ENCODE results near the gene ARHGAP26.

DNA sequence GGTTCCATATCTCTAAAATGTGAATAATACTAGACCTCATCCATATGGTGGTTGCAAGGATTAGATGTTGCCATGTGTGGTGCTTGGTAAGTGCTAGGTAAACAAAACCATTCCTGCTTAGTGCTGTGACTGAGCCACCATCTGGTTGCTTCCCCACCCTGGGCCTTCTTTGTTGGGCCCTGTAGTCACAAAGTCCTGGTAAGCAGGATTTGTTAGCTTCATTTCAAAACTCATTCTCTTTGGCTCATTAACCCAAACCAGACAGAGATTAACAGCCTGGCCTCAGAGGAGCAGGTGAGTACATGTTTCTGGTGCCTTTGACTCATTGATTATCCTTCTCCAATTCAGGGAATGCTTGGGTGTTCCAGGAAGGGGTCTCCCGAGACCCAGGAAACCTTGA is 240.2 kb downstream of the ARHGAP26 start:
- TF ChIP-seq, protein P1, sequence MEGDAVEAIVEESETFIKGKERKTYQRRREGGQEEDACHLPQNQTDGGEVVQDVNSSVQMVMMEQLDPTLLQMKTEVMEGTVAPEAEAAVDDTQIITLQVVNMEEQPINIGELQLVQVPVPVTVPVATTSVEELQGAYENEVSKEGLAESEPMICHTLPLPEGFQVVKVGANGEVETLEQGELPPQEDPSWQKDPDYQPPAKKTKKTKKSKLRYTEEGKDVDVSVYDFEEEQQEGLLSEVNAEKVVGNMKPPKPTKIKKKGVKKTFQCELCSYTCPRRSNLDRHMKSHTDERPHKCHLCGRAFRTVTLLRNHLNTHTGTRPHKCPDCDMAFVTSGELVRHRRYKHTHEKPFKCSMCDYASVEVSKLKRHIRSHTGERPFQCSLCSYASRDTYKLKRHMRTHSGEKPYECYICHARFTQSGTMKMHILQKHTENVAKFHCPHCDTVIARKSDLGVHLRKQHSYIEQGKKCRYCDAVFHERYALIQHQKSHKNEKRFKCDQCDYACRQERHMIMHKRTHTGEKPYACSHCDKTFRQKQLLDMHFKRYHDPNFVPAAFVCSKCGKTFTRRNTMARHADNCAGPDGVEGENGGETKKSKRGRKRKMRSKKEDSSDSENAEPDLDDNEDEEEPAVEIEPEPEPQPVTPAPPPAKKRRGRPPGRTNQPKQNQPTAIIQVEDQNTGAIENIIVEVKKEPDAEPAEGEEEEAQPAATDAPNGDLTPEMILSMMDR (IDR thresholded peaks at IDR 0.05), result no peak
- TF ChIP-seq POLR2AphosphoS5 (IDR thresholded peaks at IDR 0.05), result no peak
